Mucosa of descending colon (tissue), 3 donors: ENCODE data around the gene AMOTL2. TPM values are rescaled to one million over a fixed set of nuclear protein-coding genes. Genes with fewer than 3 reads are reported as not detected.

Experiments used
- ATAC-seq: fragments of 200-7000 bp; cut with Tn5 transposase; one replicate; pipeline ENCODE4 v1.9.1; 2020; ENCODE audit warnings: mild to moderate bottlenecking, moderate library complexity
- DNase-seq, 3 donors: peaks; one replicate each; pipeline ENCODE4 v3.0.0-alpha.2; 2020
- H3K36me3 ChIP-seq: fragments of 200-600 bp; one replicate; pipeline ENCODE4 v1.8.0; 2021; ENCODE audit warnings: low read depth, mild to moderate bottlenecking
- H3K4me1 ChIP-seq: fragments of 200-600 bp; one replicate; pipeline ENCODE4 v1.8.0; 2021; ENCODE audit warnings: low read depth, mild to moderate bottlenecking
- H3K4me3 ChIP-seq: fragments of 200-600 bp; one replicate; pipeline ENCODE4 v1.8.0; 2021; ENCODE audit warnings: mild to moderate bottlenecking
- H3K9me3 ChIP-seq: fragments of 200-600 bp; one replicate; pipeline ENCODE4 v1.8.0; 2021; ENCODE audit warnings: mild to moderate bottlenecking
- CTCF ChIP-seq: fragments of 200-600 bp; IDR thresholded peaks from one replicate; pipeline ENCODE4 v1.8.0; 2022; ENCODE audit warnings: antibody characterized with exemption, mild to moderate bottlenecking
- intact Hi-C, 2 donors: fragments of 100-400 bp; cut with DNase I in 1 of 2; cut with micrococcal nuclease in 1 of 2; formaldehyde crosslinking; loops; one replicate each; pipeline versions ENCODE4 v1.11.0 to v1.11.1; 2022; cut with DNase I, micrococcal nuclease
- total RNA-seq, 3 donors: library from RNA; stranded (reverse); fragmentation: NEBNext Ultra II Directional in 2 of 3; extraction: Animal tissue kit (Norgen Biotek cat#: 25700) in 2 of 3; gene quantifications; one replicate each; pipeline versions ENCODE4 v1.2.1 to v1.2.4, GENCODE V29; 2021 to 2023
- donor health status: DM: no; HTN: no; CAD: no; lungs with moderate emphysema.
- donor health status: DM: no; HTN: no; CAD: no.
- donor health status: DM: no; HTN: yes; CAD: no.

Gene AMOTL2
- total RNA-seq, 3 donors from 2014 or later, result 17.9 to 35.1 (median 21.2) TPM

GRCh38 chr3:134330883-134331810 lies 43.1 kb downstream of the AMOTL2 start:
- intact Hi-C loops, result no loop called here
- Histone ChIP-seq H3K4me1 (peaks cover 6% of the 10 kb centered on the region), H3K9me3 (no peaks in the 10 kb centered on the region), H3K36me3 (no peaks in the 10 kb centered on the region), H3K4me3 (no peak overlapping the region)
- no peak for TF ChIP-seq CTCF
- ATAC-seq (peak; percentile 26), DNase-seq (peak in 1 of 3 donors; percentile 40)

- DNase-seq, result no peak
- H3K4me1 ChIP-seq, result no peaks in the 10 kb centered on the region
- ATAC-seq, result no peak
- no peak overlapping the region for H3K4me3 ChIP-seq
- H3K9me3 ChIP-seq, result no peaks in the 10 kb centered on the region
- H3K36me3 ChIP-seq, result no peaks in the 10 kb centered on the region
- TF ChIP-seq CTCF, result no peak
- intact Hi-C loops, result no loop called here
These were observed 45.4 kb downstream of the AMOTL2 start for GRCh38 chr3:134328846-134329245.

- no peak overlapping the region for H3K4me3 ChIP-seq
- H3K36me3 ChIP-seq, result no peaks in the 10 kb centered on the region
- DNase-seq (peak in 1 of 3 donors; percentile 45), ATAC-seq (peak; percentile 14)
- TF ChIP-seq CTCF, result no peak
- no peaks in the 10 kb centered on the region for H3K4me1 ChIP-seq
- H3K9me3 ChIP-seq, result no peaks in the 10 kb centered on the region
- intact Hi-C loops, result no loop called here
These were observed 46.1 kb downstream of the AMOTL2 start for GRCh38 chr3:134328147-134328591.

- no peak for TF ChIP-seq CTCF
- Histone ChIP-seq H3K36me3 (no peaks in the 10 kb centered on the region), H3K9me3 (no peaks in the 10 kb centered on the region), H3K4me3 (no peak overlapping the region), H3K4me1 (no peaks in the 10 kb centered on the region)
- ATAC-seq (no peak), DNase-seq (no peak)
- intact Hi-C loops, result no loop called here
These were observed 46.7 kb downstream of the AMOTL2 start for GRCh38 chr3:134327594-134327975.

GRCh38 chr3:134326760-134327593 lies 47.3 kb downstream of the AMOTL2 start:
- no peaks in the 10 kb centered on the region for H3K4me1 ChIP-seq
- intact Hi-C loops, result no loop called here
- H3K4me3 ChIP-seq, result no peak overlapping the region
- DNase-seq (peak in 1 of 3 donors; percentile 38), ATAC-seq (peak; percentile 47)
- H3K36me3 ChIP-seq, result no peaks in the 10 kb centered on the region
- no peak for TF ChIP-seq CTCF
- no peaks in the 10 kb centered on the region for H3K9me3 ChIP-seq
